NB4 (cell line): ENCODE measurements around the gene PARD3.

Experiments used
- DNase-seq: peaks from one replicate; pipeline ENCODE4 v3.0.0; 2010; ENCODE audit warnings: low read depth
- H3K4me3 ChIP-seq: one replicate; pipeline ENCODE4 v1.5.1; 2011; ENCODE audit warnings: mild to moderate bottlenecking, low read depth, low read length, moderate library complexity
- MYC ChIP-seq: IDR thresholded peaks from 2 replicates; pipeline ENCODE4 v1.6.1; 2011; ENCODE audit warnings: low read depth, low read length
- POLR2A ChIP-seq: IDR thresholded peaks from 2 replicates; pipeline ENCODE4 v1.6.1; 2011; ENCODE audit warnings: mild to moderate bottlenecking; ENCODE audit not compliant: insufficient read length; ENCODE audit errors: extremely low read depth
- TF ChIP-seq, protein P1 (sequence below): IDR thresholded peaks from 2 replicates; pipeline ENCODE4 v1.6.1; 2011; ENCODE audit warnings: low read depth, low read length
- TF ChIP-seq, protein P2 (sequence below): IDR thresholded peaks from one replicate; pipeline ENCODE4 v1.5.1; 2012; ENCODE audit warnings: low read depth, low read length

Gene PARD3

GRCh38 chr10:34670081-34670480 is 145.0 kb downstream of the PARD3 start:
- H3K4me3 ChIP-seq = no peak overlapping the region
- TF ChIP-seq, protein P1, sequence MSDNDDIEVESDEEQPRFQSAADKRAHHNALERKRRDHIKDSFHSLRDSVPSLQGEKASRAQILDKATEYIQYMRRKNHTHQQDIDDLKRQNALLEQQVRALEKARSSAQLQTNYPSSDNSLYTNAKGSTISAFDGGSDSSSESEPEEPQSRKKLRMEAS = no peak
- no peak for TF ChIP-seq POLR2A
- TF ChIP-seq MYC = no peak
- TF ChIP-seq, protein P2, sequence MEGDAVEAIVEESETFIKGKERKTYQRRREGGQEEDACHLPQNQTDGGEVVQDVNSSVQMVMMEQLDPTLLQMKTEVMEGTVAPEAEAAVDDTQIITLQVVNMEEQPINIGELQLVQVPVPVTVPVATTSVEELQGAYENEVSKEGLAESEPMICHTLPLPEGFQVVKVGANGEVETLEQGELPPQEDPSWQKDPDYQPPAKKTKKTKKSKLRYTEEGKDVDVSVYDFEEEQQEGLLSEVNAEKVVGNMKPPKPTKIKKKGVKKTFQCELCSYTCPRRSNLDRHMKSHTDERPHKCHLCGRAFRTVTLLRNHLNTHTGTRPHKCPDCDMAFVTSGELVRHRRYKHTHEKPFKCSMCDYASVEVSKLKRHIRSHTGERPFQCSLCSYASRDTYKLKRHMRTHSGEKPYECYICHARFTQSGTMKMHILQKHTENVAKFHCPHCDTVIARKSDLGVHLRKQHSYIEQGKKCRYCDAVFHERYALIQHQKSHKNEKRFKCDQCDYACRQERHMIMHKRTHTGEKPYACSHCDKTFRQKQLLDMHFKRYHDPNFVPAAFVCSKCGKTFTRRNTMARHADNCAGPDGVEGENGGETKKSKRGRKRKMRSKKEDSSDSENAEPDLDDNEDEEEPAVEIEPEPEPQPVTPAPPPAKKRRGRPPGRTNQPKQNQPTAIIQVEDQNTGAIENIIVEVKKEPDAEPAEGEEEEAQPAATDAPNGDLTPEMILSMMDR = no peak
- DNase-seq = no peak

- no peak overlapping the region for H3K4me3 ChIP-seq
- no peak for TF ChIP-seq POLR2A
- no peak for DNase-seq
These were observed 146.0 kb downstream of the PARD3 start for GRCh38 chr10:34669079-34669478.

DNA sequence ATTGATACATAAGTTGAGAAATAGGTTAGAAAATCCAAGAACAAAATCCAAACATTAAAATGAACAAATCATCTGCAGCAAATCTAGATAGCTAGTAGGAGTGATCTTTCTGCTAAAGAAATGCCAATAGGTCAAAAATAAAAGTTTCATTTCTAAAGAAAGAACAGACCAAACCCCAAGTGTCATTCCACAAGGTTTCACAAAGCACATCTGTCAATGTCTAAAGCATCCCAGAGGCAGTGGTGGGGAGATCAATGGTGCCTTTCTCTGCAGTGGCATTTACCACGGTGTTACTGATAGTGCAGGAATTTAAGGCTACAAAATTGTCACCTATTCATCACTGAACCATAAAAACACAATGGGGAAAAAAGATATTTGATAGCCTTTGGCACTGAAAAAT is 147.9 kb downstream of the PARD3 start:
- H3K4me3 ChIP-seq = no peak overlapping the region
- TF ChIP-seq MYC (no peak), POLR2A (no peak)
- TF ChIP-seq, protein P2 = no peak
- TF ChIP-seq, protein P1 = no peak
- DNase-seq = no peak

DNA sequence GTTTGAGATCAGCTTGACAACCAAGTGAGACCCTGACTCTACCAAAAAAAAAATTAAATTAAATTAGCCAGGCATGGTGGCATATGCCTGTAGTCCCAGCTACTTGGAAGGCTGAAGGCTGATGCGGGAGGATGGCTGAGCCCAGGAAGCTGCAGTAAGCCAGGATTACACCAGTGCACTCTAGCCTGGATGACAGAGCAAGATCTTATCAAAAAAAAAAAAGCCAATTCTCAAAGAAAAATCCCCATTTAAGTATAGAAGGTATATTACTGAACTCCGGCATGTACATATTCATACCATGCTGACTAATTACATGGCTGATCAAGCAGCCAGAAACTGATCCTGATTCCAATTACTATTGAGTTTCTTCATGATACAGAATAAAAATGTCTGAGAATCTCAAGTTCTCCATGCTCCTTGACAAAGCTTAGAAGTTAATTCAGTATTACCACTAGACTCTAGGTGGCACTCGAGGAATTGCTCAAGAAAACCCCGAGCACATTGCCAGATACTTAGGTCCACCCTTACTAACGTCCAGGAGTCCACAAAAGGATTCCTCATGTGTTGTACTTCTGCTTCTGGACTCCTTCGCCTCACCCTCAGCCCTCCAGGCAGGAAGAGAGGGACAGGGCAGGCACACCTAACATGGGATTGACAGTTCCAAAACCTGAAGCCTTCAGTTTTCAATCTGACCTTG is 148.9 kb downstream of the PARD3 start:
- no peak overlapping the region for H3K4me3 ChIP-seq
- TF ChIP-seq MYC (peak; percentile 30; the same call in 1 of the 2 replicates), POLR2A (no peak)
- TF ChIP-seq, protein P2 = peak; percentile 12
- DNase-seq = peak; percentile 79

- TF ChIP-seq MYC = no peak
- TF ChIP-seq, protein P2 = no peak
- TF ChIP-seq, protein P1 = no peak
- TF ChIP-seq POLR2A = no peak
- no peak overlapping the region for H3K4me3 ChIP-seq
- no peak for DNase-seq
These were observed 150.4 kb downstream of the PARD3 start for GRCh38 chr10:34664706-34665105.

GRCh38 chr10:34661580-34661979 is 153.5 kb downstream of the PARD3 start:
- no peak for DNase-seq
- TF ChIP-seq POLR2A (no peak), MYC (no peak)
- TF ChIP-seq, protein P1 = no peak
- TF ChIP-seq, protein P2 = no peak
- no peak overlapping the region for H3K4me3 ChIP-seq
